Suprapubic skin (tissue), 3 donors: ENCODE data around the gene GSTA2.
"Not testable (repeated sequence)": the region's sequence is repeated elsewhere in the genome, so short reads cannot be mapped to it uniquely, and the experiment has no call there.

Experiments used
- EP300 ChIP-seq: sonication (generic); formaldehyde crosslinking; IDR thresholded peaks from one replicate; pipeline ENCODE4 v1.6.1; 2017; ENCODE audit warnings: antibody characterized with exemption
- POLR2A ChIP-seq, 2 donors: fragments of 450-650 bp; IDR thresholded peaks; one replicate each; pipeline ENCODE4 v1.6.1; 2017; ENCODE audit warnings: antibody characterized with exemption in 2 of 2, mild to moderate bottlenecking in 2 of 2, moderate library complexity in 2 of 2
- TF ChIP-seq, protein P1 (sequence below), 2 donors: fragments of 200-600 bp in 1 of 2; fragments of 450-650 bp in 1 of 2; sonication (generic) in 1 of 2; IDR thresholded peaks; one replicate each; pipeline ENCODE4 v1.5.1; 2016 to 2019; ENCODE audit warnings: antibody characterized with exemption in 2 of 2, mild to moderate bottlenecking in 1 of 2, moderate library complexity in 1 of 2

DNA sequence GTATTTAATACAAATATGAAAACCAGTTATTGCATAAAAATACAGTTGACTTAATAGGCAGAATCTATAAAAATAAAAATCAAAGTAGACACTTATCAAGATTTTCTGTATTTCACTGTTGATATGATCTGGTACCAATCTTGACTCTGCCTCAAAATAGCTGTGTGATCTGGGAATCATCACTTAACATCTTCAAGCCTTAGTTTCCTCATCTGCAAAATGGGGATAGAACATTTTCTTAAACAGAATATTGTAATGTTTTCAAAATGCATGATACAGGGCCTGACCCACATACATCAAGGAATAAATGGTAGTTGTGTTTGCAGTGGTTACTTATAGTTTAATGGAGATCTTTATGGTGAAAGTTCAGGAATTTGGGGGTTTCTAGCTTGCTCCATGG is 18.9 kb upstream of the GSTA2 start:
- TF ChIP-seq, protein P1, sequence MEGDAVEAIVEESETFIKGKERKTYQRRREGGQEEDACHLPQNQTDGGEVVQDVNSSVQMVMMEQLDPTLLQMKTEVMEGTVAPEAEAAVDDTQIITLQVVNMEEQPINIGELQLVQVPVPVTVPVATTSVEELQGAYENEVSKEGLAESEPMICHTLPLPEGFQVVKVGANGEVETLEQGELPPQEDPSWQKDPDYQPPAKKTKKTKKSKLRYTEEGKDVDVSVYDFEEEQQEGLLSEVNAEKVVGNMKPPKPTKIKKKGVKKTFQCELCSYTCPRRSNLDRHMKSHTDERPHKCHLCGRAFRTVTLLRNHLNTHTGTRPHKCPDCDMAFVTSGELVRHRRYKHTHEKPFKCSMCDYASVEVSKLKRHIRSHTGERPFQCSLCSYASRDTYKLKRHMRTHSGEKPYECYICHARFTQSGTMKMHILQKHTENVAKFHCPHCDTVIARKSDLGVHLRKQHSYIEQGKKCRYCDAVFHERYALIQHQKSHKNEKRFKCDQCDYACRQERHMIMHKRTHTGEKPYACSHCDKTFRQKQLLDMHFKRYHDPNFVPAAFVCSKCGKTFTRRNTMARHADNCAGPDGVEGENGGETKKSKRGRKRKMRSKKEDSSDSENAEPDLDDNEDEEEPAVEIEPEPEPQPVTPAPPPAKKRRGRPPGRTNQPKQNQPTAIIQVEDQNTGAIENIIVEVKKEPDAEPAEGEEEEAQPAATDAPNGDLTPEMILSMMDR (IDR thresholded peaks at IDR 0.05), result not testable (repeated sequence)
- not testable (repeated sequence) for TF ChIP-seq POLR2A (IDR thresholded peaks at IDR 0.05); EP300
